ENCODE measurements around the gene DYNC1I1.

DYNC1I1 gene

DNA sequence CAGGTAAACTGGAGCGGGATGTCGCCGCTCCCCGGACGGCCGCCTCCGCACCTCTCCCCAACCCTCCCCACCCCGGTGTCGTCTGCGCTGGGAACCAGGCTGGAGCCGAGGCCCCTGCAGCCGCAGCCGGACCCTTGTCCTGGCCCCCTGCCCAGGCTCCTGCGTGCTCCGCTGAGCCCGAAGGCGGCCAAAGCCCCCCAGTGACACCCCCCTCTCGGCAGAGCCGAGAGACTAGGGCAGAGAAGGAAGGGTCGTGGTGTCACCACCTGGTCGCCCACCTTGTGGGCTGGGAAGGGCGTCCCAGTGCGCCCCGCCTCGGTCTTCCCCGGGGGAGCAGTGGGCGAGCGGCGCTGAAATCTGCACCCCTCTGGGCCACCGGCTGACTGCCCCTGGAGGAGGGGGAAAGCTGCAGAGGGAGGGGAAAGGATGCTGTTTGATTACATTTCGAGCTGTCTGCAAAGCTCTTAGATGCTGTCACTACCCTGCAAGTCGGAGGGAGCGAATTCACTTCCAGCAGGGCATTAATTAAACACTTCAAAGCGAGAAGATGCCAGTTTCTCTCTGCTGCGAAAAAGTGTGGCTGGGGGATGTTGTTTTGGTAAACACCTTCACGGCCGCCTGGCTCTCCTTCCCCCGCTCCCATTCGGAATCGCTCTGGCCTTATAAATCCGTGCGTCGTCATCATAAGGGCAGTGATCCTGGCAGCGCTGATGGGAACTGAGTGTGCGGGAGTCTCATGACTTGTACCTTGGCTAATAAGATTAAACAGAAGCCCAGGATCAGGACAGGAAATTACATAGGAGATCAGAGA is 622 bp downstream of the DYNC1I1 start:
- peak overlapping the region; percentile 82 for H2AFZ ChIP-seq (ENCODE audit: low read depth, low read length)
- peak overlapping the region; percentile 45 for H3K4me3 ChIP-seq (ENCODE audit: low read length)
- H3K27me3 ChIP-seq (ENCODE audit: insufficient read depth, low read length), result peaks cover 45% of the 10 kb centered on the region
- H3K36me3 ChIP-seq (ENCODE audit: insufficient read depth, low read length), result no peaks in the 10 kb centered on the region
- peaks cover 8% of the 10 kb centered on the region for H3K4me1 ChIP-seq (ENCODE audit: insufficient read depth, low read length)
- H3K9me3 ChIP-seq (ENCODE audit: low read length), result no peaks in the 10 kb centered on the region

- H3K4me1 ChIP-seq (ENCODE audit: insufficient read depth, low read length), result peaks cover 8% of the 10 kb centered on the region
- H2AFZ ChIP-seq (ENCODE audit: low read depth, low read length), result no peak overlapping the region
- H3K9me3 ChIP-seq (ENCODE audit: low read length), result no peaks in the 10 kb centered on the region
- no peaks in the 10 kb centered on the region for H3K36me3 ChIP-seq (ENCODE audit: insufficient read depth, low read length)
- peaks cover 35% of the 10 kb centered on the region for H3K27me3 ChIP-seq (ENCODE audit: insufficient read depth, low read length)
- no peak overlapping the region for H3K4me3 ChIP-seq (ENCODE audit: low read length)
Observed at GRCh38 chr7:95776561-95777185, 4.3 kb downstream of the DYNC1I1 start.

GRCh38 chr7:95777269-95777668 is 4.9 kb downstream of the DYNC1I1 start:
- no peaks in the 10 kb centered on the region for H3K9me3 ChIP-seq (ENCODE audit: low read length)

DNA sequence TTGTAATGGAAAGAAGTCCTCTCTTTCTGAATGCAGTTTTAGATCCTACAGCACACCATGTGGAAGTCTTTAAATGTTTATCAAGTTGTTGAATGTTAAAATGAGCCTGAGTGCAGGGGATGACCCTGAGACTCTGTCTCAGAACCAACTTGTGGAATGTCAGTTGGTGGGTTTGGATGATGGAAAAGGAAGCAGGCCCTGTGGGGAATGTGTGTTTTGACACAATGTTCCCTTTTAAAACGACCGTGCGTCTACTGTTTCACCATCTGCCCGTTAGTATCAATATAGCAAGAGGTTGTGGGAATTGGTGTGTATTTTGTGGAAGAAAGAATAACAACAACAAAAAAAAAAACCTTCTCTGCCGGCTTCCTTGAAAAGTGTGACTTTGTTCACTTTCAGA is 8.3 kb downstream of the DYNC1I1 start:
- H3K4me3 ChIP-seq (ENCODE audit: low read length), result no peak overlapping the region
- peaks cover 5% of the 10 kb centered on the region for H3K27me3 ChIP-seq (ENCODE audit: insufficient read depth, low read length)
- no peaks in the 10 kb centered on the region for H3K9me3 ChIP-seq (ENCODE audit: low read length)
- no peak overlapping the region for H2AFZ ChIP-seq (ENCODE audit: low read depth, low read length)
- H3K36me3 ChIP-seq (ENCODE audit: insufficient read depth, low read length), result no peaks in the 10 kb centered on the region
- H3K4me1 ChIP-seq (ENCODE audit: insufficient read depth, low read length), result no peaks in the 10 kb centered on the region

More at GRCh38 chr7:95777269-95777668, 4.9 kb downstream of the DYNC1I1 start:
- H3K36me3 ChIP-seq (ENCODE audit: insufficient read depth, low read length), result no peaks in the 10 kb centered on the region
- H3K4me3 ChIP-seq (ENCODE audit: low read length), result no peak overlapping the region
- peaks cover 30% of the 10 kb centered on the region for H3K27me3 ChIP-seq (ENCODE audit: insufficient read depth, low read length)
- H3K4me1 ChIP-seq (ENCODE audit: insufficient read depth, low read length), result peaks cover 8% of the 10 kb centered on the region
- H2AFZ ChIP-seq (ENCODE audit: low read depth, low read length), result no peak overlapping the region

DNA sequence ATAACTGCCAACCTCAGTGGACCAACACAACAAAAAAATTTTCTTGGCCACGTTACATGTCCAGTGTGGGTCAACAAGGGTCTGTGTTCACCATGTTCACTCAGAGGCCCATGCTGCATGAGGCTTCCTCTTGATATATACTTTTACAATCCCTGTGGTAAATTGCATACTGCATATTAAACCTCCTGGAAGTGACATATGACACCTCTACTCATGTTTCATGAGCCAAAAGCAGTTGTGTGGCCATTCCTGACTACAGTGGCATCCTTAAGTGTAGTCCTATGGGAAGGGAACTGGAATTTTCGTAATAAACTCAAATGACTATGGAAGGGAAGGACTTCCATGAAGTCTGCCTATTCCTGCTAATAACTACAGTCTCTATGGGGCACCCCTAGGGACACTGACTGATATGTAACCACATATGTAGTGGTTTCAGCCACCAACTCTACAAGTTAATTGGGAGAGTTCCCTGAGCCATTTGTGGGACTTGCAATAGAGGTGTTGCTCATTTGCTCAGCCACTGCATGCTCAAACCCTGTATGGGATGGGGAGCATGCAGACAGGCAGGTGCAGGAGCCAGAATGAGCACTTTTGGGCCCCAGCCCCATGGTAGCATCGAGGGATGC is 9.7 kb downstream of the DYNC1I1 start:
- no peaks in the 10 kb centered on the region for H3K4me1 ChIP-seq (ENCODE audit: insufficient read depth, low read length)
- no peak overlapping the region for H3K4me3 ChIP-seq (ENCODE audit: low read length)
- no peaks in the 10 kb centered on the region for H3K36me3 ChIP-seq (ENCODE audit: insufficient read depth, low read length)
- no peak overlapping the region for H2AFZ ChIP-seq (ENCODE audit: low read depth, low read length)
- no peaks in the 10 kb centered on the region for H3K27me3 ChIP-seq (ENCODE audit: insufficient read depth, low read length)
- no peaks in the 10 kb centered on the region for H3K9me3 ChIP-seq (ENCODE audit: low read length)

DNA sequence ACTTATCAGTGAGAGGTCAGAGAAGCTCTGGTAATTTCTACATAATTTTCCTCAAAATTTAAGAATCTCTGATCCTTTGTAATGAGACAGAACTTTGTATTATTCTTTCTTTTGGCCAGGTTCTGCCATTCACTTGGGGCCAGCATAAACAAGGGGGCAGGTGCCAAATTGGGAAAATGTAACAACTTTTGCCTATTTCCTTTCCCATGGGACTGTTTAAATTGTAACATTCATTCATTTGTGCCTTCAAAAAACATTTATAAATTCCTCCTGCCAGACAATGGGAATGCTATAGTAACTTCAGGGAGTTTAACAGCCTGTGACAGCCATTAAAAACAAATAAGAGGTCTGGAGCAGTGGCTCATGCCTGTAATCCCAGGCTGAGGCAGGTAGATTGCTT is 12.4 kb downstream of the DYNC1I1 start:
- Histone ChIP-seq H2AFZ (ENCODE audit: low read depth, low read length) (no peak overlapping the region), H3K4me1 (ENCODE audit: insufficient read depth, low read length) (no peaks in the 10 kb centered on the region), H3K27me3 (ENCODE audit: insufficient read depth, low read length) (no peaks in the 10 kb centered on the region), H3K4me3 (ENCODE audit: low read length) (no peak overlapping the region), H3K9me3 (ENCODE audit: low read length) (no peaks in the 10 kb centered on the region), H3K36me3 (ENCODE audit: insufficient read depth, low read length) (no peaks in the 10 kb centered on the region)

- Histone ChIP-seq H3K4me1 (ENCODE audit: insufficient read depth, low read length) (no peaks in the 10 kb centered on the region), H2AFZ (ENCODE audit: low read depth, low read length) (no peak overlapping the region), H3K27me3 (ENCODE audit: insufficient read depth, low read length) (peaks cover 2% of the 10 kb centered on the region), H3K4me3 (ENCODE audit: low read length) (no peak overlapping the region), H3K9me3 (ENCODE audit: low read length) (no peaks in the 10 kb centered on the region), H3K36me3 (ENCODE audit: insufficient read depth, low read length) (no peaks in the 10 kb centered on the region)
Observed at GRCh38 chr7:95788258-95788657, 15.9 kb downstream of the DYNC1I1 start.

DNA sequence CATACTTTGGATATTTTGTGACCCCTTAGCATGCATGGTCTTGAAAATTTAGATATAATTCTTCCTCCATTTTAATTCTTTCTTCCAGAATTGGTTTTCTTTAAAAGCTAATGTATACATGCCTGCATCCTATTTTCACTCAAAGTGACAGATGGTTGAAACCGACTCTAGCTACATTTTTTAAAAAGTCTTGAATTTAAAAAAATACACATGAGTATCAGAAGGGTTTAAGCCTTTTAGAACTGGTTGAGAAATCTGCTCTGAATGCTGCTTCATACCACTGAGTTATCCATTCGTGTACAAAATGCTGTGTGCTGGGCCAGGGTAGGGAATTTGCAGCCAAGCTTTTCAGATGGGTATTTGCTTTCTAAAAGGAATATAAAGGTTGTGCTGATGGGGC is 16.5 kb downstream of the DYNC1I1 start:
- H3K4me3 ChIP-seq (ENCODE audit: low read length), result no peak overlapping the region
- H3K27me3 ChIP-seq (ENCODE audit: insufficient read depth, low read length), result peaks cover 5% of the 10 kb centered on the region
- no peaks in the 10 kb centered on the region for H3K36me3 ChIP-seq (ENCODE audit: insufficient read depth, low read length)
- no peak overlapping the region for H2AFZ ChIP-seq (ENCODE audit: low read depth, low read length)
- H3K4me1 ChIP-seq (ENCODE audit: insufficient read depth, low read length), result no peaks in the 10 kb centered on the region
- no peaks in the 10 kb centered on the region for H3K9me3 ChIP-seq (ENCODE audit: low read length)

- no peaks in the 10 kb centered on the region for H3K9me3 ChIP-seq (ENCODE audit: low read length)
- peaks cover 7% of the 10 kb centered on the region for H3K27me3 ChIP-seq (ENCODE audit: insufficient read depth, low read length)
- no peaks in the 10 kb centered on the region for H3K4me1 ChIP-seq (ENCODE audit: insufficient read depth, low read length)
- no peak overlapping the region for H3K4me3 ChIP-seq (ENCODE audit: low read length)
- H3K36me3 ChIP-seq (ENCODE audit: insufficient read depth, low read length), result no peaks in the 10 kb centered on the region
- H2AFZ ChIP-seq (ENCODE audit: low read depth, low read length), result no peak overlapping the region
Observed at GRCh38 chr7:95793658-95794057, 21.3 kb downstream of the DYNC1I1 start.

GRCh38 chr7:95794917-95795515 is 22.7 kb downstream of the DYNC1I1 start:
- Histone ChIP-seq H3K9me3 (ENCODE audit: low read length) (no peaks in the 10 kb centered on the region), H3K4me3 (ENCODE audit: low read length) (no peak overlapping the region), H2AFZ (ENCODE audit: low read depth, low read length) (no peak overlapping the region), H3K36me3 (ENCODE audit: insufficient read depth, low read length) (no peaks in the 10 kb centered on the region), H3K27me3 (ENCODE audit: insufficient read depth, low read length) (peaks cover 9% of the 10 kb centered on the region), H3K4me1 (ENCODE audit: insufficient read depth, low read length) (no peaks in the 10 kb centered on the region)

DNA sequence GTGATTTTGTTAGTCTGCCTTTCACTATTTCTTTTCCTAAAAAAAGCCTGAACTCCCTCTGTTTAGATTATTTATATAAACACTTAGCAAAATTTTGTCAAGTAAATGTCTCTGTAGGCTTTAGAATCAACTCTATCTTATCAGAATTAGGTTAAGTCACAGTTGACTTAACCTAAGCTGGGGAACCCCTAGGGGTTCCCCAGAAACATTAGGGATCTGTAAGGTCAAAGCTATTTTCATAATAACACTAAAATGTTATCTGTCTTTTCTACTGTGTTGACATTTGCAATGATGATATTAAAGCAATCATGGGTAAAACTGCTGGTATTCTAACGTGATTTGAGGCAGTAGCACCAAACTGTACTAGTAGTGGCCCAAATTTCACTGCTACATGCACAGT is 24.3 kb downstream of the DYNC1I1 start:
- Histone ChIP-seq H3K36me3 (ENCODE audit: insufficient read depth, low read length) (no peaks in the 10 kb centered on the region), H3K27me3 (ENCODE audit: insufficient read depth, low read length) (peaks cover 12% of the 10 kb centered on the region), H3K4me1 (ENCODE audit: insufficient read depth, low read length) (no peaks in the 10 kb centered on the region), H3K9me3 (ENCODE audit: low read length) (no peaks in the 10 kb centered on the region), H2AFZ (ENCODE audit: low read depth, low read length) (no peak overlapping the region), H3K4me3 (ENCODE audit: low read length) (no peak overlapping the region)

DNA sequence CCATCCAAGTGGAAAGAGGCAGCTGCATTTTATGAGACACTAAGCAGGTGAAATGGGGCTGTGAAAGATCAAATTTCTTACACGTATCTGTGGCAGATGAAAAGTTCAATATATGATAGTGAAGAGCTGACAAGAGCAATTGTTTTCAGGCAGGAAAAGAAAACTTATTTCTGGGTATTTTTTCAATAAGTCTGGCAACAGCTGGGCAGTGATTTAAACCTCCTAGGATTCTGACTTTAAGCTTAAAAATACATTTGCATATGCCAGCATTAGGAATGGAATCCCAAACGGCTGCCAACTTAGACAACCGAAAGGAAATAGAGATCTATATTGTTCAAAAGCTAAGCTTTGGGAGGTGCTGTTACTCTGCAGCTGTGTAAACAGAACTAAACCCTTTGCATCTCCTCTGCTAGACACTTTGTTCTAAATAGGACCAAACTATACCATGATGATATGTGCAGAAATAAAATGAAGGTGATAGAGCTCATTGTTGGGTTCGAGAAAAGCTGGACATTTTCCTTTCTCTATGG is 26.1 kb downstream of the DYNC1I1 start:
- Histone ChIP-seq H2AFZ (ENCODE audit: low read depth, low read length) (no peak overlapping the region), H3K4me1 (ENCODE audit: insufficient read depth, low read length) (no peaks in the 10 kb centered on the region), H3K36me3 (ENCODE audit: insufficient read depth, low read length) (no peaks in the 10 kb centered on the region), H3K4me3 (ENCODE audit: low read length) (no peak overlapping the region), H3K27me3 (ENCODE audit: insufficient read depth, low read length) (peaks cover 11% of the 10 kb centered on the region), H3K9me3 (ENCODE audit: low read length) (no peaks in the 10 kb centered on the region)

GRCh38 chr7:95800787-95801186 is 28.4 kb downstream of the DYNC1I1 start:
- H3K9me3 ChIP-seq (ENCODE audit: low read length), result no peaks in the 10 kb centered on the region
- H3K4me3 ChIP-seq (ENCODE audit: low read length), result no peak overlapping the region
- no peaks in the 10 kb centered on the region for H3K4me1 ChIP-seq (ENCODE audit: insufficient read depth, low read length)
- no peaks in the 10 kb centered on the region for H3K36me3 ChIP-seq (ENCODE audit: insufficient read depth, low read length)
- peaks cover 9% of the 10 kb centered on the region for H3K27me3 ChIP-seq (ENCODE audit: insufficient read depth, low read length)
- H2AFZ ChIP-seq (ENCODE audit: low read depth, low read length), result no peak overlapping the region
